Measurements from ENCODE around the gene HOXA7.

- TF ChIP-seq CTCF (IDR thresholded peaks at IDR 0.05) (no peak), POLR2A (IDR thresholded peaks at IDR 0.05) (no peak), POLR2AphosphoS5 (IDR thresholded peaks at IDR 0.05) (no peak)
Observed at GRCh38 chr7:27146491-27147198, 9.8 kb downstream of the HOXA7 start.
